Natural killer cell (primary cell): ENCODE data around the gene NFIL3. TPM values are rescaled to one million over a fixed set of nuclear protein-coding genes. Genes with fewer than 3 reads are reported as not detected.

Source experiments
- ATAC-seq, 3 donors: fragments of 150-1000 bp in 2 of 3; fragments of 200-7000 bp in 1 of 3; cut with Tn5 transposase; 1 replicate in 1 of 3; 2 replicates in 2 of 3; pipeline ENCODE4 v1.10.0; 2021; ENCODE audit warnings: mild to moderate bottlenecking in 2 of 3, moderate library complexity in 2 of 3
- DNase-seq, 2 donors: peaks; one replicate each; pipeline versions ENCODE4 v3.0.0 to v3.0.0-alpha.2; 2013 to 2021; ENCODE audit warnings: mixed read lengths in 1 of 2
- H3K27ac ChIP-seq: one replicate; pipeline ENCODE4 v1.5.1; 2013; ENCODE audit warnings: mild to moderate bottlenecking, low read length
- H3K27me3 ChIP-seq: one replicate; pipeline ENCODE4 v1.6.1; 2013; ENCODE audit warnings: low read length; ENCODE audit not compliant: control insufficient read depth, insufficient read depth
- H3K36me3 ChIP-seq: one replicate; pipeline ENCODE4 v1.6.1; 2013; ENCODE audit warnings: low read length; ENCODE audit not compliant: control insufficient read depth, insufficient read depth
- H3K4me1 ChIP-seq: one replicate; pipeline ENCODE4 v1.6.1; 2013; ENCODE audit warnings: low read length; ENCODE audit not compliant: control insufficient read depth, insufficient read depth
- H3K4me3 ChIP-seq: one replicate; pipeline ENCODE4 v1.5.1; 2013; ENCODE audit warnings: low read length
- H3K9me3 ChIP-seq: one replicate; pipeline ENCODE4 v1.6.1; 2013; ENCODE audit warnings: low read length; ENCODE audit not compliant: control insufficient read depth, insufficient read depth
- H3K27ac Mint-ChIP-seq, 2 donors: one replicate each; pipeline ENCODE4 v1.8.0; 2022; ENCODE audit warnings: mild to moderate bottlenecking in 2 of 2, mixed read lengths in 2 of 2, moderate library complexity in 1 of 2
- H3K27me3 Mint-ChIP-seq, 2 donors: one replicate each; pipeline ENCODE4 v1.8.0; 2022; ENCODE audit warnings: low read depth in 2 of 2, mixed read lengths in 2 of 2
- H3K36me3 Mint-ChIP-seq: one replicate; pipeline ENCODE4 v1.8.0; 2022; ENCODE audit warnings: mixed read lengths
- H3K4me1 Mint-ChIP-seq, 2 donors: one replicate each; pipeline ENCODE4 v1.8.0; 2022; ENCODE audit warnings: mixed read lengths in 2 of 2
- H3K4me3 Mint-ChIP-seq: one replicate; pipeline ENCODE4 v1.8.0; 2022; ENCODE audit warnings: mild to moderate bottlenecking, moderate library complexity, mixed read lengths
- H3K9me3 Mint-ChIP-seq, 2 donors: one replicate each; pipeline ENCODE4 v1.8.0; 2022; ENCODE audit warnings: mixed read lengths in 2 of 2
- WGBS: methylation state at CpG from one replicate; pipeline ENCODE4 v1.1.7; 2013; ENCODE audit warnings: missing lambda C conversion rate; ENCODE audit not compliant: insufficient coverage; 5-methylcytosine and 5-hydroxymethylcytosine counted together
- intact Hi-C: fragments of 100-400 bp; cut with micrococcal nuclease; formaldehyde crosslinking; loops from one replicate; pipeline ENCODE4 v1.14.2; 2022
- total RNA-seq, 4 donors: library from RNA; stranded (reverse); fragments of 120-200 nt in 1 of 4; gene quantifications; one replicate each; pipeline versions ENCODE4 v1.2.3 to v1.2.4, GENCODE V29; 2013 to 2022
- TF ChIP-seq, protein P1 (sequence below): fragments of 200-600 bp; IDR thresholded peaks from one replicate; pipeline ENCODE4 v1.8.0; 2022; ENCODE audit warnings: antibody characterized with exemption

The NFIL3 gene
- total RNA-seq, 3 donors from 2014 or later (not counting 1 experiment from before 2014, with no cell fraction given): 94.6 to 98.0 (median 97.0) TPM

DNA sequence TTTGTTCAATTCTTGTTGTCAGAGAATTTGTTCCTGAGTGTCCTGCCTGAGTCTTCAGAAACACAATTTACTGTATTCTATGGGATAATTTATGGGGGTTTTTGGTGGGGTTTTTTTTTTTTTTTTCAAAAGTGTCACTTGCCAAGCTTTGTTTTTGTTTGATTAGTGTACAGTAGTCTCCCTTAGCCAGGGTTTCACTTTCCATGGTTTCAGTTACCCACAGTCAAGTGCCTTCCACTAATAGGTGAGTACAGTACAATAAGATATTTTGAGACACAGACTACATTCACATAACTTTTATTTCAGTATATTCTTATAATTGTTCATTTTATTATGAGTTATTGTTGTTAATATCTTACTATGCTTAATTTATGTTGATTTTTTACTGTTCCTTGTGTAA lies 36.9 kb downstream of the NFIL3 start:
- DNase-seq (no peak), ATAC-seq (no peak)
- Mint-ChIP-seq H3K4me1 (no peaks in the 10 kb centered on the region), H3K9me3 (no peaks in the 10 kb centered on the region), H3K36me3 (no peaks in the 10 kb centered on the region), H3K27ac (no peak overlapping the region), H3K4me3 (no peak overlapping the region), H3K27me3 (no peaks in the 10 kb centered on the region)
- no peaks in the 10 kb centered on the region for H3K36me3 ChIP-seq
- no peaks in the 10 kb centered on the region for H3K27me3 ChIP-seq
- TF ChIP-seq, protein P1, sequence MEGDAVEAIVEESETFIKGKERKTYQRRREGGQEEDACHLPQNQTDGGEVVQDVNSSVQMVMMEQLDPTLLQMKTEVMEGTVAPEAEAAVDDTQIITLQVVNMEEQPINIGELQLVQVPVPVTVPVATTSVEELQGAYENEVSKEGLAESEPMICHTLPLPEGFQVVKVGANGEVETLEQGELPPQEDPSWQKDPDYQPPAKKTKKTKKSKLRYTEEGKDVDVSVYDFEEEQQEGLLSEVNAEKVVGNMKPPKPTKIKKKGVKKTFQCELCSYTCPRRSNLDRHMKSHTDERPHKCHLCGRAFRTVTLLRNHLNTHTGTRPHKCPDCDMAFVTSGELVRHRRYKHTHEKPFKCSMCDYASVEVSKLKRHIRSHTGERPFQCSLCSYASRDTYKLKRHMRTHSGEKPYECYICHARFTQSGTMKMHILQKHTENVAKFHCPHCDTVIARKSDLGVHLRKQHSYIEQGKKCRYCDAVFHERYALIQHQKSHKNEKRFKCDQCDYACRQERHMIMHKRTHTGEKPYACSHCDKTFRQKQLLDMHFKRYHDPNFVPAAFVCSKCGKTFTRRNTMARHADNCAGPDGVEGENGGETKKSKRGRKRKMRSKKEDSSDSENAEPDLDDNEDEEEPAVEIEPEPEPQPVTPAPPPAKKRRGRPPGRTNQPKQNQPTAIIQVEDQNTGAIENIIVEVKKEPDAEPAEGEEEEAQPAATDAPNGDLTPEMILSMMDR: no peak
- no peak overlapping the region for H3K27ac ChIP-seq
- no peaks in the 10 kb centered on the region for H3K4me1 ChIP-seq
- no peaks in the 10 kb centered on the region for H3K9me3 ChIP-seq
- no peak overlapping the region for H3K4me3 ChIP-seq
- intact Hi-C loops: no loop called here

DNA sequence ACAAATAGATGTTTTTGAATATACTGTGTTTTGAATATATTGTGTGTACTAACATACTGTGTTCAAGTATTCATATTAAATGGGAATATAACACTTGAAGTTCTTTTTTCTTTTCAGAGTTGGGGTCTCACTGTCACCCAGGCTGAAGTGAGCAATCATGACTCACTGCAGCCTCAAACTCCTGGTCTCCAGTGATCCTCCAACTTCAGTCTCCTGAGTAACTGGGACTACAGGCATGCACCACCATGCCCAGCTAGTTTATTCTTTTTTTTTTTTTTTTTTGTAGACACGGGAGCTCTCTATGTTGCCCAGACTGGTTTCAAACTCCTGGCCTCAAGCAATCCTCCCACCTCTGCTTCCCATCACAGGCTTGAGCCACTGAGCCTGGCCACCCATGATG lies 38.7 kb downstream of the NFIL3 start:
- intact Hi-C loops: no loop called here
- no peak overlapping the region for H3K4me3 ChIP-seq
- 92% methylated on average over 1 of the region's 1 CpG for WGBS
- Mint-ChIP-seq H3K36me3 (no peaks in the 10 kb centered on the region), H3K27ac (no peak overlapping the region), H3K4me3 (no peak overlapping the region), H3K4me1 (no peaks in the 10 kb centered on the region), H3K27me3 (no peaks in the 10 kb centered on the region), H3K9me3 (no peaks in the 10 kb centered on the region)
- DNase-seq (no peak), ATAC-seq (no peak)
- no peaks in the 10 kb centered on the region for H3K27me3 ChIP-seq
- no peak overlapping the region for H3K27ac ChIP-seq
- no peaks in the 10 kb centered on the region for H3K36me3 ChIP-seq
- no peaks in the 10 kb centered on the region for H3K4me1 ChIP-seq
- TF ChIP-seq, protein P1: no peak
- H3K9me3 ChIP-seq: no peaks in the 10 kb centered on the region

DNA sequence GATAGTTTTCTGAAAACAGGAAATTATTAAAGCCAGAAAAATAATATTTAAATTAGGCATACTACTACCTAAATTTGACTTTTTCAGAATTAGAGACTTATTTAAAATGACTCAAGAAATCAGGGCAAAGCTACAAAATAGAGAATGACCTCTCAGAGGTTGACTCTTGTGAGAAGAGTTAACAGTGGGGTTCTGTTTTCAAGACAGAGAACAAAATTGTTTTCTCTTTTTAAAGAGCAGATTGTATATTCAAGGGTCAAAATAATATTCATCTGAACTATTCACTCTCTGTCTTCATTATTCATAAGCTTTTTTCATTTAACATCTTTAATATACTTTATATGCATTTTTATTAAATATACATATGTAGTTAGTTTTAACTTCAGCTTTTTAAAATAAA lies 40.1 kb downstream of the NFIL3 start:
- Histone ChIP-seq H3K27me3 (no peaks in the 10 kb centered on the region), H3K4me3 (no peak overlapping the region), H3K27ac (no peak overlapping the region), H3K4me1 (no peaks in the 10 kb centered on the region), H3K9me3 (no peaks in the 10 kb centered on the region), H3K36me3 (no peaks in the 10 kb centered on the region)
- intact Hi-C loops: no loop called here
- TF ChIP-seq, protein P1: no peak
- DNase-seq (no peak), ATAC-seq (no peak)
- Mint-ChIP-seq H3K36me3 (no peaks in the 10 kb centered on the region), H3K4me1 (no peaks in the 10 kb centered on the region), H3K4me3 (no peak overlapping the region), H3K27ac (no peak overlapping the region), H3K9me3 (no peaks in the 10 kb centered on the region), H3K27me3 (no peaks in the 10 kb centered on the region)

DNA sequence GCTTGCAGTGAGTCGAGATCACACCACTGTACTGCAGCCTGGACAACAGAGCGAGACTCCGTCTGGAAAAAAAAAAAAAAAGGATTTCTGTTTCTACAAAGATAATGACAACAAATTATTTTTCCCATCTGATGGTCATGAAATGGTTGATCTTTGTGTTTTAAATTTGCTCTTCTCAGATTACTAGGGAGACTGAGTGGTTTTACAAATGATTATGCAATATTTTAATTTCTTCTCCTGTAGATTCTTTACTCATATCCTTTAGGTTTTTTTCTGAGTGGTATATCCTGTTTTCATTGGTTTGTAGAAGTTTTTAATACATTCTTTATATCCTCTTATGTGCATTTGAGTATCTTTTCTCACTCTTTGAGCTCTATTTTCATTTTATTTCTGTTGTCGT lies 41.3 kb downstream of the NFIL3 start:
- Histone ChIP-seq H3K27ac (no peak overlapping the region), H3K4me3 (no peak overlapping the region), H3K4me1 (no peaks in the 10 kb centered on the region), H3K27me3 (no peaks in the 10 kb centered on the region), H3K9me3 (no peaks in the 10 kb centered on the region), H3K36me3 (no peaks in the 10 kb centered on the region)
- TF ChIP-seq, protein P1: no peak
- ATAC-seq (no peak), DNase-seq (no peak)
- H3K27me3 Mint-ChIP-seq: no peaks in the 10 kb centered on the region
- intact Hi-C loops: no loop called here
- 97% methylated on average over 3 of the region's 4 CpGs for WGBS
- H3K27ac Mint-ChIP-seq: no peak overlapping the region
- no peaks in the 10 kb centered on the region for H3K9me3 Mint-ChIP-seq
- H3K4me3 Mint-ChIP-seq: no peak overlapping the region
- no peaks in the 10 kb centered on the region for H3K36me3 Mint-ChIP-seq
- H3K4me1 Mint-ChIP-seq: peaks cover 0 to 1% of the 10 kb centered on the region in 2 donors
